ENCODE data around the gene CAMK2B.

GRCh38 chr7:44336491-44336890, 11.1 kb upstream of the CAMK2B start:
- no peak for TF ChIP-seq CTCF (IDR thresholded peaks at IDR 0.05)
- no peak for TF ChIP-seq POLR2A (IDR thresholded peaks at IDR 0.05)

Measured in thyroid gland (tissue), 4 donors.